Panc1 (cell line): ENCODE measurements around the gene ITGA4. TPM values are rescaled to one million over a fixed set of nuclear protein-coding genes. Genes with fewer than 3 reads are reported as not detected.

Experiments used
- ATAC-seq: fragments of 200-7000 bp; cut with Tn5 transposase; 2 replicates; pipeline ENCODE4 v1.9.1; 2020; ENCODE audit warnings: mild to moderate bottlenecking, moderate library complexity
- BruUV-seq: library from RNA; stranded (reverse); fragments of 400-500 nt; replicated peaks from 2 replicates; lab custom pipeline; 2021; lab: Mats Ljungman, UMichigan
- CTCF ChIA-PET: fragments of 300-600 bp; sonication (Branson Sonifier 250); formaldehyde crosslinking; loops from one replicate; lab custom pipeline; 2022; ENCODE audit warnings: antibody characterized with exemption; lab: Charles Lee
- POLR2A ChIA-PET: fragments of 300-600 bp; sonication (Branson Sonifier 250); formaldehyde crosslinking; loops from one replicate; lab custom pipeline; 2022; ENCODE audit warnings: antibody characterized with exemption; lab: Charles Lee
- DNase-seq: peaks from one replicate; pipeline ENCODE4 v3.0.0-alpha.2; 2010; ENCODE audit warnings: low read depth, low spot score
- H3K27ac ChIP-seq: 2 replicates; pipeline ENCODE4 v1.5.1; 2011; ENCODE audit warnings: mild to moderate bottlenecking, low read length, inconsistent platforms
- H3K27me3 ChIP-seq: fragments of 200-500 bp; sonication (Bioruptor generic); 2 replicates; pipeline ENCODE4 v1.6.0; 2014; ENCODE audit warnings: low read length, inconsistent platforms; ENCODE audit not compliant: control insufficient read depth, insufficient read depth
- H3K36me3 ChIP-seq: fragments of 200-500 bp; sonication (Bioruptor generic); 2 replicates; pipeline ENCODE4 v1.5.1; 2014; ENCODE audit warnings: inconsistent platforms, mild to moderate bottlenecking, low read length, moderate library complexity; ENCODE audit not compliant: control insufficient read depth, insufficient read depth
- H3K4me1 ChIP-seq: 2 replicates; pipeline ENCODE4 v1.5.1; 2011; ENCODE audit warnings: inconsistent platforms, mild to moderate bottlenecking, low read length, moderate library complexity; ENCODE audit not compliant: control insufficient read depth, insufficient read depth
- H3K4me3 ChIP-seq, 2 experiments: 2 replicates each; pipeline ENCODE4 v1.5.1; 2011 to 2012; ENCODE audit warnings: low read depth in 2 of 2, low read length in 2 of 2, mild to moderate bottlenecking in 2 of 2, inconsistent platforms in 1 of 2, moderate library complexity in 1 of 2
- H3K9me3 ChIP-seq: fragments of 200-500 bp; sonication (Bioruptor generic); 2 replicates; pipeline ENCODE4 v1.5.1; 2014; ENCODE audit warnings: low read depth, mild to moderate bottlenecking, inconsistent platforms, low read length, moderate library complexity; ENCODE audit not compliant: control insufficient read depth, insufficient read depth
- POLR2AphosphoS5 ChIP-seq: IDR thresholded peaks from 2 replicates; pipeline ENCODE4 v1.6.1; 2012; ENCODE audit warnings: mild to moderate bottlenecking, low read depth, low read length, moderate library complexity
- SIN3A ChIP-seq: IDR thresholded peaks from 2 replicates; pipeline ENCODE4 v1.6.1; 2012; ENCODE audit warnings: low read depth, mild to moderate bottlenecking, low read length, moderate library complexity, borderline replicate concordance; ENCODE audit not compliant: insufficient read depth
- TCF7L2 ChIP-seq: IDR thresholded peaks from 2 replicates; pipeline ENCODE4 v1.6.1; 2011; ENCODE audit warnings: mild to moderate bottlenecking, low read depth, low read length, inconsistent platforms
- in situ Hi-C: cut with HindIII; loops from 2 replicates; pipeline ENCODE4 v1.10.0; 2016; ENCODE audit warnings: low sequenced_read_pairs, low pct_unique_long_range_greater_than_20kb
- intact Hi-C: fragments of 100-400 bp; cut with micrococcal nuclease; formaldehyde crosslinking; loops from one replicate; pipeline ENCODE4 v1.10.0; 2022; ENCODE audit not compliant: unreplicated experiment
- total RNA-seq: library from RNA; stranded (reverse); gene quantifications from one replicate; pipeline ENCODE4 v1.2.1, GENCODE V29; 2021; ENCODE audit not compliant: unreplicated experiment
- TF ChIP-seq, protein P1 (sequence below): fragments of 450-650 bp; IDR thresholded peaks from 2 replicates; pipeline ENCODE4 v1.5.1; 2017; ENCODE audit warnings: mild to moderate bottlenecking
- TF ChIP-seq, protein P2 (sequence below), 2 experiments: IDR thresholded peaks; 2 replicates each; pipeline ENCODE4 v1.6.1; 2011 to 2012; ENCODE audit warnings: low read depth in 2 of 2, control low read depth in 1 of 2, low read length in 1 of 2, mild to moderate bottlenecking in 1 of 2, moderate library complexity in 1 of 2; ENCODE audit not compliant: insufficient read depth in 1 of 2

ITGA4 gene
- total RNA-seq, 1 experiment from 2014 or later: 0.36 TPM

DNA sequence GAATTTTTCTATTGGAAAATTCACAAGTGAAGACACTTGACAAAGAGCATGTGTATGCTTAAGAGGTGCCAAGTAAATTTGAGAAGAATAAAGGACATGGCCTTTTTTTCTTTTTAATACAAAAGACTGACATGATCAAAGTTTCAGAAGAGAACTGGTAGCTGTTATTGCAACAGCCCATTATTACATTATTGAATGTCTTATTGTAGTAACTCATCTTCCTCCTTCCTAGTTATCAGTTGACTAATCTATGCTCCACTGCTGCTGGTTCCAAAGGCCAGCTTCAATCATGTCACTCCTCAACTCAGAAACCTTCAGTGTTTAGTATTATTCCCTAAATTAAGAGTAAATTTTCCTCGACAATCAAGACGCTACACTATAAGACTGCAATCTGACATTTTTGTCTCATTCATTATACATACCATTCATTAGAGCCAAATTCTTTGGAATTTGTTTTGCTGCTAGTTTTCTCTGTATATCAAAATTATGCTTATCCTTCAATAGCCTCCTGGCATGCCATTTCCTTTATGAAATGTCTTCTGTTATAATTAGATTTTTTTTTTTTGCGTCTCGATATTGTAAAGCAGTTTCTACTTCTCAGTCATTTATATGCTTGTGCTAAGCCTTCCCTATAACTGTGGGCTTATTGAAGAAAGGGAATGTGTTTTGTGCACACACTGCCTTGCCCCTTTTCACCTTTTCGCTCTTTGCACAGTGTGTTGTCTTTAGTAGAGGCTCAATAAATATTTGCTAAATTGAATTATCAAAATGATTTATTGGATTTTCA lies 27.9 kb downstream of the ITGA4 start:
- in situ Hi-C loops: no loop called here
- H3K9me3 ChIP-seq: no peaks in the 10 kb centered on the region
- H3K27me3 ChIP-seq: no peaks in the 10 kb centered on the region
- intact Hi-C loops: no loop called here
- ChIA-PET CTCF (no interaction called here), POLR2A (no interaction called here)
- ATAC-seq (no peak), DNase-seq (no peak)
- H3K36me3 ChIP-seq: no peaks in the 10 kb centered on the region
- H3K27ac ChIP-seq: no peak overlapping the region
- TF ChIP-seq SIN3A (no peak), POLR2AphosphoS5 (no peak), TCF7L2 (no peak)
- TF ChIP-seq, protein P1, sequence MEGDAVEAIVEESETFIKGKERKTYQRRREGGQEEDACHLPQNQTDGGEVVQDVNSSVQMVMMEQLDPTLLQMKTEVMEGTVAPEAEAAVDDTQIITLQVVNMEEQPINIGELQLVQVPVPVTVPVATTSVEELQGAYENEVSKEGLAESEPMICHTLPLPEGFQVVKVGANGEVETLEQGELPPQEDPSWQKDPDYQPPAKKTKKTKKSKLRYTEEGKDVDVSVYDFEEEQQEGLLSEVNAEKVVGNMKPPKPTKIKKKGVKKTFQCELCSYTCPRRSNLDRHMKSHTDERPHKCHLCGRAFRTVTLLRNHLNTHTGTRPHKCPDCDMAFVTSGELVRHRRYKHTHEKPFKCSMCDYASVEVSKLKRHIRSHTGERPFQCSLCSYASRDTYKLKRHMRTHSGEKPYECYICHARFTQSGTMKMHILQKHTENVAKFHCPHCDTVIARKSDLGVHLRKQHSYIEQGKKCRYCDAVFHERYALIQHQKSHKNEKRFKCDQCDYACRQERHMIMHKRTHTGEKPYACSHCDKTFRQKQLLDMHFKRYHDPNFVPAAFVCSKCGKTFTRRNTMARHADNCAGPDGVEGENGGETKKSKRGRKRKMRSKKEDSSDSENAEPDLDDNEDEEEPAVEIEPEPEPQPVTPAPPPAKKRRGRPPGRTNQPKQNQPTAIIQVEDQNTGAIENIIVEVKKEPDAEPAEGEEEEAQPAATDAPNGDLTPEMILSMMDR: no peak
- TF ChIP-seq, protein P2, sequence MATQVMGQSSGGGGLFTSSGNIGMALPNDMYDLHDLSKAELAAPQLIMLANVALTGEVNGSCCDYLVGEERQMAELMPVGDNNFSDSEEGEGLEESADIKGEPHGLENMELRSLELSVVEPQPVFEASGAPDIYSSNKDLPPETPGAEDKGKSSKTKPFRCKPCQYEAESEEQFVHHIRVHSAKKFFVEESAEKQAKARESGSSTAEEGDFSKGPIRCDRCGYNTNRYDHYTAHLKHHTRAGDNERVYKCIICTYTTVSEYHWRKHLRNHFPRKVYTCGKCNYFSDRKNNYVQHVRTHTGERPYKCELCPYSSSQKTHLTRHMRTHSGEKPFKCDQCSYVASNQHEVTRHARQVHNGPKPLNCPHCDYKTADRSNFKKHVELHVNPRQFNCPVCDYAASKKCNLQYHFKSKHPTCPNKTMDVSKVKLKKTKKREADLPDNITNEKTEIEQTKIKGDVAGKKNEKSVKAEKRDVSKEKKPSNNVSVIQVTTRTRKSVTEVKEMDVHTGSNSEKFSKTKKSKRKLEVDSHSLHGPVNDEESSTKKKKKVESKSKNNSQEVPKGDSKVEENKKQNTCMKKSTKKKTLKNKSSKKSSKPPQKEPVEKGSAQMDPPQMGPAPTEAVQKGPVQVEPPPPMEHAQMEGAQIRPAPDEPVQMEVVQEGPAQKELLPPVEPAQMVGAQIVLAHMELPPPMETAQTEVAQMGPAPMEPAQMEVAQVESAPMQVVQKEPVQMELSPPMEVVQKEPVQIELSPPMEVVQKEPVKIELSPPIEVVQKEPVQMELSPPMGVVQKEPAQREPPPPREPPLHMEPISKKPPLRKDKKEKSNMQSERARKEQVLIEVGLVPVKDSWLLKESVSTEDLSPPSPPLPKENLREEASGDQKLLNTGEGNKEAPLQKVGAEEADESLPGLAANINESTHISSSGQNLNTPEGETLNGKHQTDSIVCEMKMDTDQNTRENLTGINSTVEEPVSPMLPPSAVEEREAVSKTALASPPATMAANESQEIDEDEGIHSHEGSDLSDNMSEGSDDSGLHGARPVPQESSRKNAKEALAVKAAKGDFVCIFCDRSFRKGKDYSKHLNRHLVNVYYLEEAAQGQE (IDR thresholded peaks at IDR 0.05; ENCODE audit: insufficient read depth in 1 of 2, low read depth in 2 of 2, low read length in 1 of 2): no peak
- no peak overlapping the region for H3K4me3 ChIP-seq
- H3K4me1 ChIP-seq: no peaks in the 10 kb centered on the region
- no TSS peak for BruUV-seq

DNA sequence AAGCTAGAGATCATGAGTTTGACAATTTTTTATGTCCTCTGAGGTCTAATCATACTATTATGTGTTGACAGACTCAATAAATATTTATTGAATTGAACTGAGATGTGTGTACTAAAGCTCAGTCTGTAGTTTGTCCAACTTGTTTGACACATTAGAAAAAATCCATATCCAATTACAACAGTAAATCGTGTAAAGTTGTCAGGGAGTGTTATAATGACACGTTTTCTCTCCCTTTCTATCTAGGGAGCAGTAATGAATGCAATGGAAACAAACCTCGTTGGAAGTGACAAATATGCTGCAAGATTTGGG lies 28.4 kb downstream of the ITGA4 start:
- ATAC-seq (no peak), DNase-seq (no peak)
- TF ChIP-seq, protein P1: no peak
- TF ChIP-seq, protein P2 (IDR thresholded peaks at IDR 0.05; ENCODE audit: insufficient read depth in 1 of 2, low read depth in 2 of 2, low read length in 1 of 2): no peak
- TF ChIP-seq POLR2AphosphoS5 (no peak), TCF7L2 (no peak), SIN3A (no peak)
- intact Hi-C loops (no loop called here), in situ Hi-C loops (no loop called here)
- no peak overlapping the region for H3K27ac ChIP-seq
- no TSS peak for BruUV-seq
- CTCF ChIA-PET: no interaction called here
- H3K27me3 ChIP-seq: no peaks in the 10 kb centered on the region
- H3K4me3 ChIP-seq: no peak overlapping the region
- POLR2A ChIA-PET: no interaction called here
- H3K4me1 ChIP-seq: no peaks in the 10 kb centered on the region
- H3K9me3 ChIP-seq: no peaks in the 10 kb centered on the region
- H3K36me3 ChIP-seq: no peaks in the 10 kb centered on the region
